MM.1S (cell line): ENCODE measurements around the gene IL22RA1.

Source experiments
- DNase-seq: peaks from one replicate; pipeline ENCODE4 v3.0.0-alpha.2; 2015
- H2AFZ ChIP-seq: fragments of 300-600 bp; sonication (generic); 2 replicates; pipeline ENCODE4 v1.6.0; 2016; ENCODE audit warnings: antibody characterized with exemption, low read length
- H3F3A ChIP-seq: fragments of 300-600 bp; sonication (generic); 2 replicates; pipeline ENCODE4 v1.6.1; 2016; ENCODE audit warnings: mild to moderate bottlenecking, antibody characterized with exemption, low read length, moderate library complexity, mixed read lengths; ENCODE audit not compliant: insufficient read depth
- H3K27ac ChIP-seq: fragments of 300-600 bp; sonication (generic); 2 replicates; pipeline ENCODE4 v1.5.1; 2016; ENCODE audit warnings: mild to moderate bottlenecking, low read length
- H3K27me3 ChIP-seq: fragments of 300-600 bp; sonication (generic); replicated peaks from 2 replicates; pipeline ENCODE4 v1.6.0; 2016; ENCODE audit warnings: low read length; ENCODE audit not compliant: insufficient read depth
- H3K36me3 ChIP-seq: fragments of 300-600 bp; sonication (generic); replicated peaks from 2 replicates; pipeline ENCODE4 v1.6.1; 2016; ENCODE audit warnings: mild to moderate bottlenecking, low read length, mixed read lengths; ENCODE audit not compliant: insufficient read depth
- H3K4me1 ChIP-seq: fragments of 300-600 bp; sonication (generic); 2 replicates; pipeline ENCODE4 v1.6.1; 2016; ENCODE audit warnings: low read length, mixed read lengths
- H3K4me2 ChIP-seq: fragments of 300-600 bp; sonication (generic); 2 replicates; pipeline ENCODE4 v1.6.0; 2016; ENCODE audit warnings: low read depth, low read length
- H3K4me3 ChIP-seq: fragments of 300-600 bp; sonication (generic); 2 replicates; pipeline ENCODE4 v1.5.1; 2016; ENCODE audit warnings: low read length, mixed read lengths
- H3K79me2 ChIP-seq: fragments of 300-600 bp; sonication (generic); 2 replicates; pipeline ENCODE4 v1.6.1; 2016; ENCODE audit warnings: mixed run types, low read length, mixed read lengths
- H3K9ac ChIP-seq: fragments of 300-600 bp; sonication (generic); 2 replicates; pipeline ENCODE4 v1.6.1; 2016; ENCODE audit warnings: low read length, mixed read lengths
- H3K9me2 ChIP-seq: fragments of 300-600 bp; sonication (generic); replicated peaks from 2 replicates; pipeline ENCODE4 v1.6.1; 2016; ENCODE audit warnings: mild to moderate bottlenecking, low read length, mixed read lengths; ENCODE audit not compliant: insufficient read depth
- H3K9me3 ChIP-seq: fragments of 300-600 bp; sonication (generic); replicated peaks from 2 replicates; pipeline ENCODE4 v1.6.1; 2016; ENCODE audit warnings: mild to moderate bottlenecking, low read length, mixed read lengths; ENCODE audit not compliant: insufficient read depth
- H4K20me1 ChIP-seq: fragments of 300-600 bp; sonication (generic); 2 replicates; pipeline ENCODE4 v1.6.1; 2016; ENCODE audit warnings: mild to moderate bottlenecking, low read length, moderate library complexity, mixed read lengths; ENCODE audit not compliant: insufficient read depth
- EZH2 ChIP-seq: fragments of 300-600 bp; sonication (generic); optimal IDR thresholded peaks from 2 replicates; pipeline ENCODE3; 2017; ENCODE audit warnings: low read depth, mild to moderate bottlenecking, antibody characterized with exemption, low read length, mixed read lengths
- EZH2phosphoT487 ChIP-seq: fragments of 300-600 bp; sonication (generic); IDR thresholded peaks from 2 replicates; pipeline ENCODE4 v1.6.1; 2018; ENCODE audit warnings: antibody characterized with exemption, low read length
- TF ChIP-seq, protein P1 (sequence below): fragments of 300-600 bp; sonication (generic); IDR thresholded peaks from 2 replicates; pipeline ENCODE4 v1.5.1; 2016; ENCODE audit warnings: antibody characterized with exemption, low read length, mixed read lengths

IL22RA1 gene

DNA sequence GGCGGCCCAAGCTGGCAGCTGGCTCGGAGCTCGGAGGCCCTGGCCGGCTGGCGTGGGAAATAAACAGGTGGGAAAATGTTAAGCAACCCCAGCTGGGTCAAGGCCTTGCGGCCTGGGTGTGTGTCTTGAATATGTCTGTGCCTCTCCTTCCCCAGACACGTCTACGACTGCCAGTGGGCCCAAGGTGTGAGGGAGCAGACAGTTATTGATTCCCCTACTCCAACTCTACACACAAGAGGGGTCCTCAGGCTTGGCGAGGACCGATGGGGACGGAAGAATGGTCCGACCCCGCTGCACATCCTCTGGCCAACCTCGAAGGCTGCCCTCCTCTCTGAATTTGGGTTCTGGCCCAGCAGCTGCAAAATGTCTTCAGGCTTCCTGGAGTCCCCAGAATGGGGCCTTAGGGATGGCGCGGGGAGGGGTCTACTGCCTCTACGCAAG lies 2.2 kb downstream of the IL22RA1 start:
- no peak overlapping the region for H3K4me2 ChIP-seq
- no peaks in the 10 kb centered on the region for H3K9me2 ChIP-seq
- H3K79me2 ChIP-seq, result peaks cover 10% of the 10 kb centered on the region
- H3K9me3 ChIP-seq, result no peaks in the 10 kb centered on the region
- H3K4me1 ChIP-seq, result peaks cover 6% of the 10 kb centered on the region; the same call in 1 of the 2 replicates
- no peaks in the 10 kb centered on the region for H3K36me3 ChIP-seq
- no peak overlapping the region for H3K9ac ChIP-seq
- DNase-seq, result no peak
- H2AFZ ChIP-seq, result no peak overlapping the region
- H4K20me1 ChIP-seq, result no peaks in the 10 kb centered on the region
- H3K4me3 ChIP-seq, result no peak overlapping the region
- no peaks in the 10 kb centered on the region for H3F3A ChIP-seq
- TF ChIP-seq EZH2 (no peak), EZH2phosphoT487 (no peak)
- TF ChIP-seq, protein P1, sequence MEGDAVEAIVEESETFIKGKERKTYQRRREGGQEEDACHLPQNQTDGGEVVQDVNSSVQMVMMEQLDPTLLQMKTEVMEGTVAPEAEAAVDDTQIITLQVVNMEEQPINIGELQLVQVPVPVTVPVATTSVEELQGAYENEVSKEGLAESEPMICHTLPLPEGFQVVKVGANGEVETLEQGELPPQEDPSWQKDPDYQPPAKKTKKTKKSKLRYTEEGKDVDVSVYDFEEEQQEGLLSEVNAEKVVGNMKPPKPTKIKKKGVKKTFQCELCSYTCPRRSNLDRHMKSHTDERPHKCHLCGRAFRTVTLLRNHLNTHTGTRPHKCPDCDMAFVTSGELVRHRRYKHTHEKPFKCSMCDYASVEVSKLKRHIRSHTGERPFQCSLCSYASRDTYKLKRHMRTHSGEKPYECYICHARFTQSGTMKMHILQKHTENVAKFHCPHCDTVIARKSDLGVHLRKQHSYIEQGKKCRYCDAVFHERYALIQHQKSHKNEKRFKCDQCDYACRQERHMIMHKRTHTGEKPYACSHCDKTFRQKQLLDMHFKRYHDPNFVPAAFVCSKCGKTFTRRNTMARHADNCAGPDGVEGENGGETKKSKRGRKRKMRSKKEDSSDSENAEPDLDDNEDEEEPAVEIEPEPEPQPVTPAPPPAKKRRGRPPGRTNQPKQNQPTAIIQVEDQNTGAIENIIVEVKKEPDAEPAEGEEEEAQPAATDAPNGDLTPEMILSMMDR, result no peak
- H3K27ac ChIP-seq, result no peak overlapping the region
- H3K27me3 ChIP-seq, result no peaks in the 10 kb centered on the region

DNA sequence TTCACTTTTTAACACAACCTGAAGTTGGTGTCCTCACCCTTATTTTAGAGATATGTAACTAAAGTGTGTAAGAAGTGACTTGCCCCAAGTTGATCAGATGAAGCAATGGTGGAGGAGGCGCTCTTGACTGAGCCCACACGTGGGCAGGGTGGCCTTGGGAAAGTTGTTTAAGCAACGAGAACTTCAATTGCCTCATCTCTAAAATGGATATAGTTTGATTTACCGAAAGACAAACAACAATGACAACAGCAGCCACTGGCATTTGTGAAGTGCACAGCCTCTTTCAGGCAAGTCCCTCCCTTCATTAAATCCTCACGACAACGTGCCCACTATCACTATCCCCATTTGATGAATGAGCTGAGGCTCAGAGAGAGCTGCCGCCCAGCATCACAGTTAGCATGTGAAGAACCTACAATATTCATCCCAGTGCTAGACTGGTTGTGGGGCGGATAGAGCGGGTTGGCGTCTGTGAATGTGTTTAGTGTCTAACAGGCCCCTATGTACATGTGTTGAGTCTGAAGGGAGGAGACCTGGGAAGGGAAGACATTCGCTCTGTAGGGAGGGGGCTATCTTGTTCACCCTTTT lies 3.0 kb downstream of the IL22RA1 start:
- Histone ChIP-seq H3K36me3 (no peaks in the 10 kb centered on the region), H3K9ac (no peak overlapping the region), H2AFZ (no peak overlapping the region), H3F3A (no peaks in the 10 kb centered on the region), H3K9me3 (no peaks in the 10 kb centered on the region), H3K9me2 (no peaks in the 10 kb centered on the region), H3K4me3 (no peak overlapping the region), H3K4me1 (peaks cover 6% of the 10 kb centered on the region; the same call in 1 of the 2 replicates), H3K27me3 (no peaks in the 10 kb centered on the region), H3K27ac (no peak overlapping the region), H3K79me2 (peaks cover 10% of the 10 kb centered on the region), H3K4me2 (no peak overlapping the region), H4K20me1 (no peaks in the 10 kb centered on the region)
- no peak for DNase-seq
- TF ChIP-seq, protein P1, result no peak
- TF ChIP-seq EZH2phosphoT487, result no peak

DNA sequence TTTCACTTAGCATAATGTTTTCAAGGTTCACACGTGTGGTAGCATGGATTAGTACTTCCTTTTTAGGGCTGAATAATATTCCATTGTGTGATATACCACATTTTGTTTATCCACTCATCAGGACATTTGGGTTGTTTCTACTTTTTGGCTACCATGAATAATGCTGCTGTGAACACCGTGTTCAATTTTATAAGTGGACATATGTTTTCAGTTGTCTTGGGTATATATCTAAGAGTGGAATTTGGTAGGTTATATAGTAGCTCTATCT lies 3.8 kb downstream of the IL22RA1 start:
- peaks cover 6% of the 10 kb centered on the region; the same call in 1 of the 2 replicates for H3K4me1 ChIP-seq
- no peaks in the 10 kb centered on the region for H3K9me3 ChIP-seq
- no peaks in the 10 kb centered on the region for H3F3A ChIP-seq
- no peak overlapping the region for H3K27ac ChIP-seq
- H4K20me1 ChIP-seq, result no peaks in the 10 kb centered on the region
- H3K9ac ChIP-seq, result no peak overlapping the region
- H3K27me3 ChIP-seq, result no peaks in the 10 kb centered on the region
- no peaks in the 10 kb centered on the region for H3K9me2 ChIP-seq
- TF ChIP-seq, protein P1, result no peak
- TF ChIP-seq EZH2, result no peak
- no peak overlapping the region for H3K4me3 ChIP-seq
- no peaks in the 10 kb centered on the region for H3K36me3 ChIP-seq
- H3K4me2 ChIP-seq, result no peak overlapping the region
- no peak for DNase-seq
- no peak overlapping the region for H2AFZ ChIP-seq
- H3K79me2 ChIP-seq, result peaks cover 10% of the 10 kb centered on the region
